ENCODE measurements around the gene PALB2.

DNA sequence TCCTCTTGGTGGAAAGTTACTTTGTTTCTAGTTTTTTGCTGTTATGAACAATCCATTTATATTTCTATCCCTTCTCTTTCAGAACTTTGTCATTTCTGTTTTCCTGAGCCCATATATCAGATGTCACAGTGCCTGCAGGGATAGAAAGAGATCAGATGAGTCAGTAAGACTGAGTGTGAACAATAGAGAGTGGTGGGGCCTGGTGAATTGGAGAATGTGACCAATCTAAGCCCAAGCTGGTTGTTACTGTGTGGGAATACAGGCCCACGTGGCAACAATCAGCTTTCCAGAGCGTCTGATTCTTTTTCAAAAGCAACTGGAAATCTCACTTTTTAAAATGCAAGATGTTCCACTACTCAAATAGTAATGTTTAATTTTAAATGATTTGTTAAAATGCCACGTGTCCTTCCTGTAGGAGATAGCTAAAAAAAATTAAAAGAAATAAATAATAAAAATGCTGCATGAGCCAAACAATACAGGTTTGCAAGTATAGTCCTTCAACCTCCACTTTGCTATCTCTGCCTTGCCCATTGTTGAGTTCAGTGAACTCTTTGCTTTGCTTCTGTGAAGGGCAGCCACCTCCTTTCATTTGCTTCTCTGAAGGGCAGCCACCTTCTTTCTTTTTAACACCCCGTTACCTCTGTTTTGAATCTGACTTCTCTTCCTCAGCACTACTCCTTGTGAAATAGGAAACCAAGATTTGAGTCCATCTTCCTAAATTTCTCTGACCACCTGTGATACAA lies 9.7 kb upstream of the PALB2 start:
- TF ChIP-seq, protein P1, sequence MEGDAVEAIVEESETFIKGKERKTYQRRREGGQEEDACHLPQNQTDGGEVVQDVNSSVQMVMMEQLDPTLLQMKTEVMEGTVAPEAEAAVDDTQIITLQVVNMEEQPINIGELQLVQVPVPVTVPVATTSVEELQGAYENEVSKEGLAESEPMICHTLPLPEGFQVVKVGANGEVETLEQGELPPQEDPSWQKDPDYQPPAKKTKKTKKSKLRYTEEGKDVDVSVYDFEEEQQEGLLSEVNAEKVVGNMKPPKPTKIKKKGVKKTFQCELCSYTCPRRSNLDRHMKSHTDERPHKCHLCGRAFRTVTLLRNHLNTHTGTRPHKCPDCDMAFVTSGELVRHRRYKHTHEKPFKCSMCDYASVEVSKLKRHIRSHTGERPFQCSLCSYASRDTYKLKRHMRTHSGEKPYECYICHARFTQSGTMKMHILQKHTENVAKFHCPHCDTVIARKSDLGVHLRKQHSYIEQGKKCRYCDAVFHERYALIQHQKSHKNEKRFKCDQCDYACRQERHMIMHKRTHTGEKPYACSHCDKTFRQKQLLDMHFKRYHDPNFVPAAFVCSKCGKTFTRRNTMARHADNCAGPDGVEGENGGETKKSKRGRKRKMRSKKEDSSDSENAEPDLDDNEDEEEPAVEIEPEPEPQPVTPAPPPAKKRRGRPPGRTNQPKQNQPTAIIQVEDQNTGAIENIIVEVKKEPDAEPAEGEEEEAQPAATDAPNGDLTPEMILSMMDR (IDR thresholded peaks at IDR 0.05 in 2 of 3, conservative IDR thresholded peaks at IDR 0.05 in 1 of 3; ENCODE audit: control insufficient read depth in 2 of 3, extremely low read depth in 1 of 3, insufficient read depth in 1 of 3, low read depth in 3 of 3, low read length in 3 of 3), result no peak
- TF ChIP-seq, protein P2, sequence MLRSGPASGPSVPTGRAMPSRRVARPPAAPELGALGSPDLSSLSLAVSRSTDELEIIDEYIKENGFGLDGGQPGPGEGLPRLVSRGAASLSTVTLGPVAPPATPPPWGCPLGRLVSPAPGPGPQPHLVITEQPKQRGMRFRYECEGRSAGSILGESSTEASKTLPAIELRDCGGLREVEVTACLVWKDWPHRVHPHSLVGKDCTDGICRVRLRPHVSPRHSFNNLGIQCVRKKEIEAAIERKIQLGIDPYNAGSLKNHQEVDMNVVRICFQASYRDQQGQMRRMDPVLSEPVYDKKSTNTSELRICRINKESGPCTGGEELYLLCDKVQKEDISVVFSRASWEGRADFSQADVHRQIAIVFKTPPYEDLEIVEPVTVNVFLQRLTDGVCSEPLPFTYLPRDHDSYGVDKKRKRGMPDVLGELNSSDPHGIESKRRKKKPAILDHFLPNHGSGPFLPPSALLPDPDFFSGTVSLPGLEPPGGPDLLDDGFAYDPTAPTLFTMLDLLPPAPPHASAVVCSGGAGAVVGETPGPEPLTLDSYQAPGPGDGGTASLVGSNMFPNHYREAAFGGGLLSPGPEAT (IDR thresholded peaks at IDR 0.05; ENCODE audit: low read depth), result no peak
- TF ChIP-seq CREB1 (IDR thresholded peaks at IDR 0.05; ENCODE audit: low read depth) (no peak), BRCA1 (IDR thresholded peaks at IDR 0.05; ENCODE audit: low read depth, low read length) (no peak), CHD4 (IDR thresholded peaks at IDR 0.05) (no peak), SUPT20H (IDR thresholded peaks at IDR 0.05; ENCODE audit: borderline replicate concordance, control insufficient read depth, low read depth, low read length) (no peak), SUZ12 (IDR thresholded peaks at IDR 0.05; ENCODE audit: unreplicated experiment) (no peak), EZH2 (IDR thresholded peaks at IDR 0.05; ENCODE audit: borderline replicate concordance, control insufficient read depth, low read depth, low read length) (no peak), BMI1 (IDR thresholded peaks at IDR 0.05; ENCODE audit: borderline replicate concordance) (no peak), EP300 (IDR thresholded peaks at IDR 0.05; ENCODE audit: borderline replicate concordance in 1 of 2, control insufficient read depth in 1 of 2, low read depth in 2 of 2, low read length in 2 of 2) (no peak), SREBF2 (IDR thresholded peaks at IDR 0.05; ENCODE audit: low read length) (no peak), TAF1 (IDR thresholded peaks at IDR 0.05; ENCODE audit: borderline replicate concordance, low read depth, low read length) (no peak)
- TF ChIP-seq, protein P3, sequence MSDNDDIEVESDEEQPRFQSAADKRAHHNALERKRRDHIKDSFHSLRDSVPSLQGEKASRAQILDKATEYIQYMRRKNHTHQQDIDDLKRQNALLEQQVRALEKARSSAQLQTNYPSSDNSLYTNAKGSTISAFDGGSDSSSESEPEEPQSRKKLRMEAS (IDR thresholded peaks at IDR 0.05; ENCODE audit: low read depth, low read length), result no peak
- TF ChIP-seq, protein P4, sequence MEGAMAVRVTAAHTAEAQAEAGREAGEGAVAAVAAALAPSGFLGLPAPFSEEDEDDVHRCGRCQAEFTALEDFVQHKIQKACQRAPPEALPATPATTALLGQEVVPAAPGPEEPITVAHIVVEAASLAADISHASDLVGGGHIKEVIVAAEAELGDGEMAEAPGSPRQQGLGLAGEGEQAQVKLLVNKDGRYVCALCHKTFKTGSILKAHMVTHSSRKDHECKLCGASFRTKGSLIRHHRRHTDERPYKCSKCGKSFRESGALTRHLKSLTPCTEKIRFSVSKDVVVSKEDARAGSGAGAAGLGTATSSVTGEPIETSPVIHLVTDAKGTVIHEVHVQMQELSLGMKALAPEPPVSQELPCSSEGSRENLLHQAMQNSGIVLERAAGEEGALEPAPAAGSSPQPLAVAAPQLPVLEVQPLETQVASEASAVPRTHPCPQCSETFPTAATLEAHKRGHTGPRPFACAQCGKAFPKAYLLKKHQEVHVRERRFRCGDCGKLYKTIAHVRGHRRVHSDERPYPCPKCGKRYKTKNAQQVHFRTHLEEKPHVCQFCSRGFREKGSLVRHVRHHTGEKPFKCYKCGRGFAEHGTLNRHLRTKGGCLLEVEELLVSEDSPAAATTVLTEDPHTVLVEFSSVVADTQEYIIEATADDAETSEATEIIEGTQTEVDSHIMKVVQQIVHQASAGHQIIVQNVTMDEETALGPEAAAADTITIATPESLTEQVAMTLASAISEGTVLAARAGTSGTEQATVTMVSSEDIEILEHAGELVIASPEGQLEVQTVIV (IDR thresholded peaks at IDR 0.05; ENCODE audit: borderline replicate concordance, partially characterized antibody), result no peak
